MCF 10A (cell line): ENCODE results near the gene LYRM2. TPM values are rescaled to one million over a fixed set of nuclear protein-coding genes. Genes with fewer than 3 reads are reported as not detected.
"Not testable (repeated sequence)": the region's sequence is repeated elsewhere in the genome, so short reads cannot be mapped to it uniquely, and the experiment has no call there.

Source experiments
- BruUV-seq: library from RNA; stranded (reverse); fragments of 400-500 nt; replicated peaks from 2 replicates; lab custom pipeline; 2021; lab: Mats Ljungman, UMichigan
- CTCF ChIA-PET: fragments of 300-600 bp; sonication (Branson Sonifier 250); formaldehyde crosslinking; extraction: SDS; loops from one replicate; lab custom pipeline; 2021; ENCODE audit warnings: antibody characterized with exemption, inconsistent platforms; lab: Yijun Ruan, JAX
- POLR2A ChIA-PET: fragments of 300-600, 350-650 bp; sonication (Branson Sonifier 250); formaldehyde crosslinking; extraction: SDS; loops from one replicate; lab custom pipeline; 2020; ENCODE audit warnings: antibody characterized with exemption, inconsistent platforms; lab: Yijun Ruan, JAX
- DNase-seq: peaks from one replicate; pipeline ENCODE4 v3.0.0-alpha.2; 2018; ENCODE audit not compliant: unreplicated experiment
- H3K27ac Mint-ChIP-seq: one replicate; pipeline ENCODE4 v1.8.0; 2022; ENCODE audit warnings: mild to moderate bottlenecking, low read depth, mixed read lengths; ENCODE audit not compliant: unreplicated experiment
- H3K27me3 Mint-ChIP-seq: one replicate; pipeline ENCODE4 v1.8.0; 2022; ENCODE audit warnings: mixed read lengths; ENCODE audit not compliant: insufficient read depth, unreplicated experiment
- H3K36me3 Mint-ChIP-seq: one replicate; pipeline ENCODE4 v1.8.0; 2022; ENCODE audit warnings: mild to moderate bottlenecking, moderate library complexity, mixed read lengths; ENCODE audit not compliant: insufficient read depth, unreplicated experiment
- H3K4me1 Mint-ChIP-seq: one replicate; pipeline ENCODE4 v1.8.0; 2022; ENCODE audit warnings: mixed read lengths; ENCODE audit not compliant: insufficient read depth, unreplicated experiment
- H3K4me3 Mint-ChIP-seq: one replicate; pipeline ENCODE4 v1.8.0; 2022; ENCODE audit warnings: mild to moderate bottlenecking, moderate library complexity, mixed read lengths; ENCODE audit not compliant: unreplicated experiment
- H3K9me3 Mint-ChIP-seq: one replicate; pipeline ENCODE4 v1.8.0; 2022; ENCODE audit warnings: mixed read lengths; ENCODE audit not compliant: unreplicated experiment
- CTCF ChIP-seq: fragments of 200-600 bp; IDR thresholded peaks from one replicate; pipeline ENCODE4 v1.8.0; 2022; ENCODE audit warnings: antibody characterized with exemption, mild to moderate bottlenecking; ENCODE audit not compliant: unreplicated experiment
- intact Hi-C: fragments of 100-400 bp; cut with micrococcal nuclease; formaldehyde crosslinking; loops from 2 replicates; pipeline ENCODE4 v1.14.1; 2022
- total RNA-seq: library from RNA; stranded (reverse); gene quantifications from 2 replicates; pipeline ENCODE4 v1.2.3, GENCODE V29; 2022

Gene LYRM2
- total RNA-seq, 1 experiment from 2014 or later, result 41.1 TPM

- no TSS peak for BruUV-seq
- intact Hi-C loops, result no loop called here
These were observed 4.9 kb upstream of the LYRM2 start for GRCh38 chr6:89643406-89643805.

DNA sequence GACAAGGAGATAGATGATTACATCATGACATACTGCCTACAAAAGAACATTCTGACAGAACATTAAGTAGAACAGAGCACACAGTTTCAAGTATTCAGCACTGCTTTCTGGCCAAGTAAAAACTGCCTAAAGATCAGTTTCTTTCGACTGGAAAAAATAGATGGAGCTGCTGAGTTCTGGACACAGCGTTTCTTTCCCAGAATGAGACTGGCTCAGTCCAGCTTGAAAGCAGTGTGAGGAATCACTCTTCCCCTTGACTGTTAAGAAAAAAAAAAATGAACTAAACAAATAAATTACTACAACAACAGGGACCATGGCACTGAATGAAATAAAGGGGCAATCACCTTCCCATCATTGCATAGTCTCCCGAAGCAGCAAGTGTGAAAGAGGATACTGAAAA lies 4.4 kb upstream of the LYRM2 start:
- BruUV-seq, result no TSS peak
- H3K4me1 Mint-ChIP-seq, result peaks cover 24% of the 10 kb centered on the region
- POLR2A ChIA-PET, result interaction anchor here (1.1 kb wide), 1 partner anchor 230 kb away, joined by 3 read pairs; no protein-coding TSS in a partner anchor
- no peaks in the 10 kb centered on the region for H3K9me3 Mint-ChIP-seq
- CTCF ChIA-PET, result interaction anchor here (1.1 to 1.5 kb wide), 2 partner anchors 210 to 271 kb away, joined by 4 read pairs; partner anchors contain the start of gene ANKRD6
- H3K4me3 Mint-ChIP-seq, result no peak overlapping the region
- peaks cover 73% of the 10 kb centered on the region for H3K36me3 Mint-ChIP-seq
- no peak for TF ChIP-seq CTCF
- no peak for DNase-seq
- H3K27me3 Mint-ChIP-seq, result no peaks in the 10 kb centered on the region
- intact Hi-C loops, result no loop called here
- H3K27ac Mint-ChIP-seq, result no peak overlapping the region

More at GRCh38 chr6:89643406-89643805, 4.9 kb upstream of the LYRM2 start:
- no peak for TF ChIP-seq CTCF
- ChIA-PET POLR2A (interaction anchor here (1.1 kb wide), 1 partner anchor 231 kb away, joined by 3 read pairs; no protein-coding TSS in a partner anchor), CTCF (interaction anchor here (1.1 to 1.5 kb wide), 2 partner anchors 211 to 271 kb away, joined by 4 read pairs; partner anchors contain the start of gene ANKRD6)
- no peak overlapping the region for H3K27ac Mint-ChIP-seq
- H3K9me3 Mint-ChIP-seq, result no peaks in the 10 kb centered on the region
- H3K36me3 Mint-ChIP-seq, result peaks cover 73% of the 10 kb centered on the region
- H3K4me3 Mint-ChIP-seq, result no peak overlapping the region
- H3K4me1 Mint-ChIP-seq, result peaks cover 24% of the 10 kb centered on the region
- no peaks in the 10 kb centered on the region for H3K27me3 Mint-ChIP-seq
- no peak for DNase-seq

- intact Hi-C loops, H3K27me3 Mint-ChIP-seq, H3K9me3 Mint-ChIP-seq, BruUV-seq, H3K4me3 Mint-ChIP-seq, DNase-seq, H3K27ac Mint-ChIP-seq, CTCF ChIA-PET, POLR2A ChIA-PET: not testable (repeated sequence)
- Mint-ChIP-seq H3K36me3 (peaks cover 68% of the 10 kb centered on the region), H3K4me1 (peaks cover 24% of the 10 kb centered on the region)
These were observed 3.0 kb upstream of the LYRM2 start for GRCh38 chr6:89641581-89641980.

DNA sequence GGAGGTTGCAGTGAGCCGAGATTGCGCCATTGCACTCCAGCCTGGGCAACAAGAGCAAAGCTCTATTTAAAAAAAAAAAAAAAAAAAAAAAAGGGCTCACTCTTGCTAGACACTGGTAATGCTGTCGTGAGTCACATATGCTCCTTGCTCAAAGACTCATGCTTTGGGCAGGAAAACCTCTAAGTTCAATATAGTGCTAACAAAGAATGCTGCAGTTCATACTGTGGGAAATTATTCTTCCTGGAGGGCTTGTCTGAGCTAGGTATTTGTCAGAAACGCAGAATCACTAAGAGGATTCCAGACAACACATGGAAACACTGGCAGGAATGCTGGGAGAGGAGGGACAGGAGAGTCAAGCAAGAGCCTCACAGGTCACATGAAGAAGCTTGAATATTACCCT lies 2.3 kb upstream of the LYRM2 start:
- H3K27me3 Mint-ChIP-seq, result no peaks in the 10 kb centered on the region
- no peak overlapping the region for H3K27ac Mint-ChIP-seq
- ChIA-PET CTCF (interaction anchor here (0.7 kb wide), 1 partner anchor 274 kb away, joined by 6 read pairs; no protein-coding TSS in a partner anchor), POLR2A (no interaction called here)
- intact Hi-C loops, result no loop called here
- no peak for DNase-seq
- TF ChIP-seq CTCF, result no peak
- peaks cover 66% of the 10 kb centered on the region for H3K36me3 Mint-ChIP-seq
- H3K4me1 Mint-ChIP-seq, result peaks cover 24% of the 10 kb centered on the region
- no TSS peak for BruUV-seq
- H3K4me3 Mint-ChIP-seq, result no peak overlapping the region
- no peaks in the 10 kb centered on the region for H3K9me3 Mint-ChIP-seq
